Astrocyte of the spinal cord (primary cell): ENCODE data around the gene NMUR2.

ENCODE experiments used
- DNase-seq: peaks from one replicate; pipeline ENCODE4 v3.0.0; 2011; ENCODE audit warnings: low read depth, low spot score
- H3K4me3 ChIP-seq: 2 replicates; pipeline ENCODE4 v1.5.1; 2011; ENCODE audit warnings: low read depth, mild to moderate bottlenecking, low read length, moderate library complexity
- CTCF ChIP-seq: IDR thresholded peaks from 2 replicates; pipeline ENCODE4 v1.5.1; 2012; ENCODE audit warnings: low read depth, mild to moderate bottlenecking, low read length, inconsistent platforms
- in situ Hi-C: cut with HindIII; loops from 2 replicates; pipeline ENCODE4 v1.10.0; 2017; ENCODE audit warnings: low sequenced_read_pairs

Gene NMUR2

GRCh38 chr5:152422081-152422480, 17.0 kb upstream of the NMUR2 start:
- no peak for DNase-seq
- no peak overlapping the region for H3K4me3 ChIP-seq
- in situ Hi-C loops: no loop called here
- no peak for TF ChIP-seq CTCF

GRCh38 chr5:152412129-152412528, 7.0 kb upstream of the NMUR2 start:
- H3K4me3 ChIP-seq: no peak overlapping the region
- no peak for DNase-seq
- in situ Hi-C loops: no loop called here
- TF ChIP-seq CTCF: no peak

DNA sequence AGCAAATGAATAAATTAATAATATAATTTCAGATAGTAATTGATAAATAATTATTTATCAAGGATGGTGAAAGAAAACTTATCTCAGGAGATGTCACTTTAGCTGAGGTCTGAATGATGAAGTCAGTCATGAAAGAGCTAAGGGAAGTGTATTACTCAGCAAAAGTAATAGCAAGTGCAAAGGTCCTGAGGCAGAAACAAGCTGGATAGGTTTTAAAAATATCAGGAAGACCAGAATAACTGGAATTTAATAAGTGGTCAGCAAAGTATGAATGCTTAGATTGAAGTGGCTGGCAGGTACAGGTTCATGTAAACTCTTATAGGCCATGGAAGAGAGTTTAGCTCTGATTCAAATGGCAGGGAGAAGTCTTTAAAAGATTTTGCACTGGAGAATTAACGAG, 1.0 kb upstream of the NMUR2 start:
- no peak for TF ChIP-seq CTCF
- no peak for DNase-seq
- in situ Hi-C loops: no loop called here
- H3K4me3 ChIP-seq: no peak overlapping the region

GRCh38 chr5:152404494-152404893, 585 bp downstream of the NMUR2 start:
- TF ChIP-seq CTCF: no peak
- in situ Hi-C loops: no loop called here
- no peak for DNase-seq
- no peak overlapping the region for H3K4me3 ChIP-seq

- TF ChIP-seq CTCF: no peak
- DNase-seq: no peak
- in situ Hi-C loops: no loop called here
- H3K4me3 ChIP-seq: no peak overlapping the region
Measured at GRCh38 chr5:152403046-152403445, 2.0 kb downstream of the NMUR2 start.

DNA sequence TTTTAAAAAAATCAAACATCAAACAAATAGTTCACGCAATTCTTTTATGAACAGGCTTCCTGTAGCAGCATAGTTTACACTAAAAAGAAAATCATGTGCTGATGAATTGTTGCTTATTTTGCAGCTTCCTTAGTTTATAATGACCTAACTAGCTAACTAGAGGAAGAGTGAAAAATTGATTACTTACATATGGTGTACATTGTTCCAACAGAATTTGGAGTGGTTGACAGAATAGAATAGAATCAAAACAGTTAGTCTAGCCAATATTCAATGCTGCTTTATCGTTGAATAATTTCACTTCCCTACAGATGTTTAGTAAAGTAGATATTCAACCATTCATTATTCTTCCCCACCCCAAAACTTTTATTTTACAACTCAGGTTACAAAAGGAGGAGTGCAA, 4.2 kb downstream of the NMUR2 start:
- no peak for DNase-seq
- TF ChIP-seq CTCF: no peak
- H3K4me3 ChIP-seq: no peak overlapping the region
- in situ Hi-C loops: no loop called here

- no peak overlapping the region for H3K4me3 ChIP-seq
- in situ Hi-C loops: no loop called here
- DNase-seq: no peak
- no peak for TF ChIP-seq CTCF
Measured at GRCh38 chr5:152397581-152397980, 7.5 kb downstream of the NMUR2 start.
